ENCODE results near the gene UCK2.

GRCh38 chr1:165833358-165833757, 5.9 kb downstream of the UCK2 start:
- TF ChIP-seq CTCF (IDR thresholded peaks at IDR 0.05) (no peak), POLR2A (IDR thresholded peaks at IDR 0.05) (no peak)
